BLaER1 (cell line): Measurements from ENCODE around the gene PPM1L.
A peak's percentile ranks its signal among the peaks of the same experiment; 100 is the strongest.

ENCODE experiments used
- H3K27ac ChIP-seq: shearing (Covaris generic); formaldehyde crosslinking; 2 replicates; pipeline ENCODE4 v1.8.1; 2022
- H3K27me3 ChIP-seq: shearing (Covaris generic); formaldehyde crosslinking; 2 replicates; pipeline ENCODE4 v1.8.1; 2022
- H3K36me3 ChIP-seq: shearing (Covaris generic); formaldehyde crosslinking; 2 replicates; pipeline ENCODE4 v1.8.1; 2022
- H3K4me1 ChIP-seq: shearing (Covaris generic); formaldehyde crosslinking; 2 replicates; pipeline ENCODE4 v1.8.1; 2022
- H3K4me2 ChIP-seq: shearing (Covaris generic); formaldehyde crosslinking; 2 replicates; pipeline ENCODE4 v1.8.1; 2022
- H3K4me3 ChIP-seq: shearing (Covaris generic); formaldehyde crosslinking; 2 replicates; pipeline ENCODE4 v1.8.1; 2022
- H3K9ac ChIP-seq: shearing (Covaris generic); formaldehyde crosslinking; 2 replicates; pipeline ENCODE4 v1.8.1; 2022
- H3K9me3 ChIP-seq: shearing (Covaris generic); formaldehyde crosslinking; 2 replicates; pipeline ENCODE4 v1.8.1; 2022
- H4K20me1 ChIP-seq: shearing (Covaris generic); formaldehyde crosslinking; 2 replicates; pipeline ENCODE4 v1.8.1; 2022
- Cebpa-rat ChIP-seq: shearing (Covaris generic); IDR thresholded peaks from 2 replicates; pipeline ENCODE4 v1.8.1; 2022

Gene PPM1L

GRCh38 chr3:160739079-160739478, 17.0 kb upstream of the PPM1L start:
- no peaks in the 10 kb centered on the region for H3K9me3 ChIP-seq
- no peak overlapping the region for H3K4me2 ChIP-seq
- H3K4me1 ChIP-seq = no peaks in the 10 kb centered on the region
- no peaks in the 10 kb centered on the region for H3K27me3 ChIP-seq
- H3K27ac ChIP-seq = no peak overlapping the region
- H3K36me3 ChIP-seq = no peaks in the 10 kb centered on the region
- no peak overlapping the region for H3K4me3 ChIP-seq
- no peak overlapping the region for H3K9ac ChIP-seq
- H4K20me1 ChIP-seq = no peaks in the 10 kb centered on the region
- TF ChIP-seq Cebpa-rat = no peak

- H3K4me2 ChIP-seq = no peak overlapping the region
- no peak for TF ChIP-seq Cebpa-rat
Measured at GRCh38 chr3:160746976-160747375, 9.1 kb upstream of the PPM1L start.

GRCh38 chr3:160747422-160747821, 8.6 kb upstream of the PPM1L start:
- no peak overlapping the region for H3K9ac ChIP-seq
- H3K9me3 ChIP-seq = no peaks in the 10 kb centered on the region
- no peaks in the 10 kb centered on the region for H3K36me3 ChIP-seq
- H3K4me1 ChIP-seq = no peaks in the 10 kb centered on the region
- H3K4me3 ChIP-seq = no peak overlapping the region
- H3K4me2 ChIP-seq = no peak overlapping the region
- no peaks in the 10 kb centered on the region for H3K27me3 ChIP-seq
- no peaks in the 10 kb centered on the region for H4K20me1 ChIP-seq
- TF ChIP-seq Cebpa-rat = no peak
- no peak overlapping the region for H3K27ac ChIP-seq

More at GRCh38 chr3:160746976-160747375, 9.1 kb upstream of the PPM1L start:
- Histone ChIP-seq H3K27me3 (no peaks in the 10 kb centered on the region), H3K9me3 (no peaks in the 10 kb centered on the region), H3K27ac (no peak overlapping the region), H3K36me3 (no peaks in the 10 kb centered on the region), H3K4me1 (no peaks in the 10 kb centered on the region), H3K4me3 (no peak overlapping the region), H3K9ac (no peak overlapping the region), H4K20me1 (no peaks in the 10 kb centered on the region)

- Histone ChIP-seq H3K36me3 (no peaks in the 10 kb centered on the region), H3K9me3 (no peaks in the 10 kb centered on the region), H3K4me3 (no peak overlapping the region), H3K27ac (no peak overlapping the region), H3K27me3 (no peaks in the 10 kb centered on the region), H3K4me1 (no peaks in the 10 kb centered on the region), H3K9ac (no peak overlapping the region), H3K4me2 (no peak overlapping the region), H4K20me1 (no peaks in the 10 kb centered on the region)
- no peak for TF ChIP-seq Cebpa-rat
Measured at GRCh38 chr3:160748231-160748630, 7.8 kb upstream of the PPM1L start.

GRCh38 chr3:160748787-160749186, 7.2 kb upstream of the PPM1L start:
- Histone ChIP-seq H3K27ac (no peak overlapping the region), H3K4me3 (no peak overlapping the region), H3K36me3 (no peaks in the 10 kb centered on the region), H4K20me1 (peaks cover 6% of the 10 kb centered on the region; the same call in 1 of the 2 replicates), H3K4me2 (no peak overlapping the region), H3K27me3 (no peaks in the 10 kb centered on the region), H3K4me1 (peaks cover 5% of the 10 kb centered on the region), H3K9me3 (no peaks in the 10 kb centered on the region), H3K9ac (no peak overlapping the region)
- no peak for TF ChIP-seq Cebpa-rat

GRCh38 chr3:160753953-160754352, 2.1 kb upstream of the PPM1L start:
- peak overlapping the region; percentile 95 for H3K9ac ChIP-seq
- H3K4me3 ChIP-seq = peak overlapping the region; percentile 84
- H3K36me3 ChIP-seq = no peaks in the 10 kb centered on the region
- H3K4me2 ChIP-seq = peak overlapping the region; percentile 90
- peaks cover 30% of the 10 kb centered on the region for H3K4me1 ChIP-seq
- TF ChIP-seq Cebpa-rat = no peak
- H3K9me3 ChIP-seq = no peaks in the 10 kb centered on the region
- no peaks in the 10 kb centered on the region for H3K27me3 ChIP-seq
- H3K27ac ChIP-seq = peak overlapping the region; percentile 95; the same call in 1 of the 2 replicates
- peaks cover 11% of the 10 kb centered on the region; the same call in 1 of the 2 replicates for H4K20me1 ChIP-seq

GRCh38 chr3:160754371-160754854, 1.6 kb upstream of the PPM1L start:
- peak overlapping the region; percentile 95 for H3K9ac ChIP-seq
- TF ChIP-seq Cebpa-rat = no peak
- H3K4me1 ChIP-seq = peaks cover 35% of the 10 kb centered on the region
- H3K4me3 ChIP-seq = peak overlapping the region; percentile 84
- H3K9me3 ChIP-seq = no peaks in the 10 kb centered on the region
- peak overlapping the region; percentile 95 for H3K27ac ChIP-seq
- peaks cover 14% of the 10 kb centered on the region; the same call in 1 of the 2 replicates for H4K20me1 ChIP-seq
- no peaks in the 10 kb centered on the region for H3K36me3 ChIP-seq
- no peaks in the 10 kb centered on the region for H3K27me3 ChIP-seq
- peak overlapping the region; percentile 90 for H3K4me2 ChIP-seq

GRCh38 chr3:160754855-160755747, 930 bp upstream of the PPM1L start:
- Histone ChIP-seq H4K20me1 (peaks cover 20% of the 10 kb centered on the region; the same call in 1 of the 2 replicates), H3K4me3 (peak overlapping the region; percentile 84), H3K36me3 (no peaks in the 10 kb centered on the region), H3K27me3 (no peaks in the 10 kb centered on the region), H3K27ac (peak overlapping the region; percentile 95), H3K4me1 (peaks cover 38% of the 10 kb centered on the region), H3K9me3 (no peaks in the 10 kb centered on the region), H3K9ac (peak overlapping the region; percentile 95), H3K4me2 (peak overlapping the region; percentile 93)
- no peak for TF ChIP-seq Cebpa-rat

- Histone ChIP-seq H3K9ac (peak overlapping the region; percentile 95), H3K4me3 (peak overlapping the region; percentile 84), H3K4me2 (peak overlapping the region; percentile 93), H3K4me1 (peaks cover 38% of the 10 kb centered on the region), H3K36me3 (no peaks in the 10 kb centered on the region), H3K27me3 (no peaks in the 10 kb centered on the region), H4K20me1 (peaks cover 30% of the 10 kb centered on the region; the same call in 1 of the 2 replicates), H3K27ac (peak overlapping the region; percentile 50), H3K9me3 (no peaks in the 10 kb centered on the region)
- no peak for TF ChIP-seq Cebpa-rat
Measured at GRCh38 chr3:160757233-160758106, 1.4 kb downstream of the PPM1L start.
